Measurements from ENCODE around the gene SBK1.

DNA sequence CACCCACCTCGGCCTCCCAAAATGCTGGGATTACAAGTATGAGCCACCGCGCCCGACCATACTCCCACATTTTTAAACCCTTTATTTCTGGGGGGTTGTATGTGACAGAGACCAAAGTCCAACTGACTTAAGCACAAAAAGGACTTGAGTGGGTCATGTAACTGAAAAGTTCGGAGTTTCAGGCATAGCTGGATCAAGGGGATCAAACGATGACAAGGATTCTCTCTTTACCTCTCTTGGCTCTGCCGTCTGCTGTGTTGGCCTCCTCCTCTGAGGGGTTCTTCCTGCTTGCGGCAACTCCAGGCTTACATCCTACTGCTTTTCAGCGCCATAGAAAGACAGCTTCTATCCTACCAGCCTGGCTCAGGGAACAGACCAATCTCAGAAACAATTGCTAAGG is 9.2 kb upstream of the SBK1 start:
- TF ChIP-seq, protein P1, sequence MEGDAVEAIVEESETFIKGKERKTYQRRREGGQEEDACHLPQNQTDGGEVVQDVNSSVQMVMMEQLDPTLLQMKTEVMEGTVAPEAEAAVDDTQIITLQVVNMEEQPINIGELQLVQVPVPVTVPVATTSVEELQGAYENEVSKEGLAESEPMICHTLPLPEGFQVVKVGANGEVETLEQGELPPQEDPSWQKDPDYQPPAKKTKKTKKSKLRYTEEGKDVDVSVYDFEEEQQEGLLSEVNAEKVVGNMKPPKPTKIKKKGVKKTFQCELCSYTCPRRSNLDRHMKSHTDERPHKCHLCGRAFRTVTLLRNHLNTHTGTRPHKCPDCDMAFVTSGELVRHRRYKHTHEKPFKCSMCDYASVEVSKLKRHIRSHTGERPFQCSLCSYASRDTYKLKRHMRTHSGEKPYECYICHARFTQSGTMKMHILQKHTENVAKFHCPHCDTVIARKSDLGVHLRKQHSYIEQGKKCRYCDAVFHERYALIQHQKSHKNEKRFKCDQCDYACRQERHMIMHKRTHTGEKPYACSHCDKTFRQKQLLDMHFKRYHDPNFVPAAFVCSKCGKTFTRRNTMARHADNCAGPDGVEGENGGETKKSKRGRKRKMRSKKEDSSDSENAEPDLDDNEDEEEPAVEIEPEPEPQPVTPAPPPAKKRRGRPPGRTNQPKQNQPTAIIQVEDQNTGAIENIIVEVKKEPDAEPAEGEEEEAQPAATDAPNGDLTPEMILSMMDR (IDR thresholded peaks at IDR 0.05): no peak
- TF ChIP-seq EZH2 (IDR thresholded peaks at IDR 0.05): no peak

Measured in neural progenitor cell (in vitro differentiated cells).